H1 (cell line): ENCODE measurements around the gene MXRA7. TPM values are rescaled to one million over a fixed set of nuclear protein-coding genes. Genes with fewer than 3 reads are reported as not detected.

Experiments used
- CHD7 ChIP-seq: fragments of 300-600 bp; sonication (generic); IDR thresholded peaks from 2 replicates; pipeline ENCODE4 v1.7.1; 2012; ENCODE audit warnings: low read length, moderate library complexity, mild to moderate bottlenecking, inconsistent platforms; ENCODE audit not compliant: insufficient replicate concordance
- SAP30 ChIP-seq: fragments of 300-600 bp; sonication (generic); IDR thresholded peaks from 2 replicates; pipeline ENCODE4 v1.7.1; 2012; ENCODE audit warnings: low read length, moderate library complexity, mild to moderate bottlenecking, inconsistent platforms; ENCODE audit not compliant: insufficient read depth, insufficient replicate concordance
- TAF1 ChIP-seq: IDR thresholded peaks from 2 replicates; pipeline ENCODE4 v1.6.1; 2011; ENCODE audit warnings: mild to moderate bottlenecking, low read depth, low read length
- polyA plus RNA-seq, 7 experiments: library from polyadenylated mRNA; depleted of rRNA in 3 of 7; stranded (reverse) in 5 of 7; unstranded in 2 of 7; fragments of >200 nt in 5 of 7; fragments of 200-250 nt in 2 of 7; gene quantifications; 1 replicate in 5 of 7; 2 replicates in 1 of 7; 4 replicates in 1 of 7; pipeline versions ENCODE4 v1.2.1 to v1.2.3, GENCODE V29; 2011 to 2013; ENCODE audit warnings: missing spikeins in 2 of 7, mixed read lengths in 2 of 7
- total RNA-seq: library from RNA; stranded (reverse); fragmentation: NEBNext Ultra II Directional; extraction: Animal tissue kit (Norgen Biotek cat#: 25700); gene quantifications from 2 replicates; pipeline ENCODE4 v1.2.1, GENCODE V29; 2021

MXRA7 gene
- total and polyA plus RNA-seq, 2 of the 8 experiments (the other 6 are each of a cell fraction or from before 2014, with no cell fraction given) = 17.8 to 26.6 TPM

GRCh38 chr17:76709077-76709950 is 1.5 kb downstream of the MXRA7 start (continued):
- TF ChIP-seq SAP30 (no peak), CHD7 (no peak), TAF1 (no peak)
- TF ChIP-seq, all 59 proteins: peak for 0
